A549 (cell line): ENCODE measurements around the gene ADAM19.

ENCODE experiments used
- CTCF ChIP-seq: fragments of >200 bp; sonication (Bioruptor Twin); formaldehyde crosslinking; IDR thresholded peaks from 3 replicates; pipeline ENCODE4 v1.5.1; 2016
- EP300 ChIP-seq, 2 experiments: fragments of >200 bp; sonication (Bioruptor Twin); formaldehyde crosslinking; IDR thresholded peaks; 2 replicates in 1 of 2; 3 replicates in 1 of 2; pipeline ENCODE4 v1.6.1; 2016 to 2017
- ESRRA ChIP-seq: fragments of 150-350 bp; IDR thresholded peaks from 2 replicates; pipeline ENCODE4 v1.6.1; 2014; ENCODE audit warnings: mild to moderate bottlenecking, low read length, borderline replicate concordance
- JUNB ChIP-seq: fragments of >200 bp; sonication (Bioruptor Twin); formaldehyde crosslinking; IDR thresholded peaks from 2 replicates; pipeline ENCODE4 v1.6.1; 2016
- KDM5A ChIP-seq: fragments of 200-600 bp; sonication (generic); IDR thresholded peaks from 2 replicates; pipeline ENCODE4 v1.6.1; 2016; ENCODE audit warnings: antibody characterized with exemption, mild to moderate bottlenecking
- MAX ChIP-seq: IDR thresholded peaks from 2 replicates; pipeline ENCODE4 v1.6.1; 2012
- MYC ChIP-seq: IDR thresholded peaks from 2 replicates; pipeline ENCODE4 v1.6.1; 2012; ENCODE audit warnings: mild to moderate bottlenecking, inconsistent platforms, low read length, improper control_type of control experiment, borderline replicate concordance
- PHF8 ChIP-seq: fragments of 200-600 bp; sonication (generic); IDR thresholded peaks from 2 replicates; pipeline ENCODE4 v1.6.1; 2016; ENCODE audit warnings: low read depth, mild to moderate bottlenecking, antibody characterized with exemption, moderate library complexity, borderline replicate concordance
- POLR2A ChIP-seq: IDR thresholded peaks from 2 replicates; pipeline ENCODE4 v1.6.1; 2012; ENCODE audit warnings: mild to moderate bottlenecking, low read length
- RCOR1 ChIP-seq: fragments of 150-350 bp; IDR thresholded peaks from 2 replicates; pipeline ENCODE4 v1.6.1; 2014; ENCODE audit warnings: antibody characterized with exemption, low read length, low read depth
- RFX5 ChIP-seq: fragments of 450-650 bp; IDR thresholded peaks from 2 replicates; pipeline ENCODE4 v1.7.1; 2014; ENCODE audit warnings: antibody characterized with exemption, mild to moderate bottlenecking, moderate library complexity
- SREBF2 ChIP-seq: fragments of 450-650 bp; IDR thresholded peaks from 2 replicates; pipeline ENCODE4 v1.6.1; 2014; ENCODE audit warnings: mild to moderate bottlenecking, moderate library complexity

- TF ChIP-seq CTCF: no peak
- TF ChIP-seq KDM5A: no peak
- no peak for TF ChIP-seq ESRRA
- no peak for TF ChIP-seq MYC
- no peak for TF ChIP-seq SREBF2
- no peak for TF ChIP-seq POLR2A
- no peak for TF ChIP-seq PHF8
- TF ChIP-seq EP300 (IDR thresholded peaks at IDR 0.05): no peak
- no peak for TF ChIP-seq JUNB
- TF ChIP-seq RFX5: no peak
- no peak for TF ChIP-seq RCOR1
- TF ChIP-seq MAX: no peak
Measured at GRCh38 chr5:157606046-157606445, 30.5 kb upstream of the ADAM19 start.
